GM18873 (cell line): ENCODE results near the gene ATP5PF.
"Not testable (repeated sequence)": the region's sequence is repeated elsewhere in the genome, so short reads cannot be mapped to it uniquely, and the experiment has no call there.

ENCODE experiments used
- ATAC-seq: cut with Tn5 transposase; IDR thresholded peaks from one replicate; pipeline ENCODE4 v1.9.1; 2021; ENCODE audit warnings: mild to moderate bottlenecking, moderate library complexity, moderate number of reproducible peaks; ENCODE audit not compliant: unreplicated experiment, low FRiP score

ATP5PF gene

GRCh38 chr21:25732091-25732760 lies 2.5 kb downstream of the ATP5PF start:
- no peak for ATAC-seq

- no peak for ATAC-seq
Measured at GRCh38 chr21:25722631-25723030, 12.1 kb downstream of the ATP5PF start.

DNA sequence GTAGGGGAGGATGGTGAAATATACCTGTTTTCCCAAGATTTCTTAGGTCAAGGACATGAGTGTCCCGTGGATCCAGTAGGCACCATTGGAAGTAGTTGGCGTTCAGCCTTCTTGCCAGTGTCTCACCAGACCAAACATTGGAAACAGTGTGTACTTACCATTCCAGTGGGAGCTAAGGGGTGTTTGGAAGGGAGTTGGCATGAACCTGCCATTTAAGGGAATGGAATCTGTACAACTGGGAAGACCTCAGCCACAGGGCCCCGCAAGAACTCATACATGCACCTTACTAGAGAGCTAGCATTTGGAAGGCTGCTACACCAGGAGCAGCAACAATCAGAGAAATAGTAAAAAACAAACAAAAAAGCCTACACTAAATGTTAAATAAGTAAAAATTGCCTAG lies 12.7 kb downstream of the ATP5PF start:
- no peak for ATAC-seq

DNA sequence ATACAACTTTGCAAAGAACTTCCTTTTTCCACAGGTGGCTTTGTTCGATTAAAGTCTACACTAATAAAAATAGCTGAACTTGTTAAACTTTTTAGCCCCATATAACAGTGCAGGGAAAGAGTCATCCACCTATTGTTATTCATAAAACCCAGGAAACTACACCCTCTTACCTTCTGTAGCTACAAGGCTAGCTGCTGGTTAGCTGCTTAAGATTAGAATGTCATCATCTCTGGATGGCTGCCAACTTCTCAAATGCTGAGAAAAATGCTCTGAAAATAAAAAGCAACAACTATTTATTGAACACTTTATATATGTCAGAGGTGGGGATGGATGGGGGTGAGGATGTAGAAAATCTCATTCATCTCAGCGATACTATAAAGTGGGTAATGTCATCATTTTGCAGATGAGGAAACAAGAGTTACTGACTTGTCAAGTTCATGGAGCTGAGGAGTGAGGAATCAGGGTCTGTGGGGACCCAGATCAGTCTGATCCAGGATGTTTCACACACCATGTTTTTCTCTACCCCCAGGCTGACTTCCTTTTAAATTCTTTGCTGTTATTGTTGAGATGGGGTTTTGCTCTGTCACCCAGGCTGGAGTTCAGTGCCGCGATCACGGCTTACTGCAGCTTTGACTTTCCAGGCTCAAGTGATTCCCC lies 17.1 kb downstream of the ATP5PF start:
- ATAC-seq: no peak

GRCh38 chr21:25714066-25714465 lies 20.6 kb downstream of the ATP5PF start:
- not testable (repeated sequence) for ATAC-seq

- no peak for ATAC-seq
Measured at GRCh38 chr21:25710550-25710949, 24.2 kb downstream of the ATP5PF start.

DNA sequence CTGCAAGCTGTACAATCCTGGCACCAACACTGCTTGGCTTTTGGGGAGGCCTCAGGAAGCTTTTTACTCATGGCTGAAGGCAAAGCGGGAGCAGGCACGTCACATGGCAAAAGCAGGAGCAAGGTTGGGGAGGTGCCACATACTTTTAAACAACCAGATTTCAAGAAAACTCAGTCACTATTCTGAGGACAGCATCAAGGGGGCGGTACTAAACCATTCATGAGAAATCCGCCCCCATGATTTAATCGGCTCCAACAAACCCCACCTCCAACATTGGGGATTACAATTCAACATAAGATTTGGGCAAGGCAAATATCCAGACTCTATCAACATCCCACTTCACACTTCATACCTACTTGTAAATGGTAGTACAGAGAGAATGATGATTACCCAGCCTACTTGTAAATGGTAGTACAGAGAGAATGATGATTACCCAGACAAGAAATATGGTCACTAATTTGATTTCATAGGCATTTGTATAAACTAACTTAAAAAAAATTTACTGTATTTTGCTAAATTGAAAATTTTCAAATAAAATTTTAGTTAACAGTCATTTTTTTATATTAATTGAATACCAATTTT lies 24.9 kb downstream of the ATP5PF start:
- no peak for ATAC-seq

GRCh38 chr21:25708467-25709065 lies 26.1 kb downstream of the ATP5PF start:
- ATAC-seq: no peak

- no peak for ATAC-seq
Measured at GRCh38 chr21:25701529-25701928, 33.2 kb downstream of the ATP5PF start.

DNA sequence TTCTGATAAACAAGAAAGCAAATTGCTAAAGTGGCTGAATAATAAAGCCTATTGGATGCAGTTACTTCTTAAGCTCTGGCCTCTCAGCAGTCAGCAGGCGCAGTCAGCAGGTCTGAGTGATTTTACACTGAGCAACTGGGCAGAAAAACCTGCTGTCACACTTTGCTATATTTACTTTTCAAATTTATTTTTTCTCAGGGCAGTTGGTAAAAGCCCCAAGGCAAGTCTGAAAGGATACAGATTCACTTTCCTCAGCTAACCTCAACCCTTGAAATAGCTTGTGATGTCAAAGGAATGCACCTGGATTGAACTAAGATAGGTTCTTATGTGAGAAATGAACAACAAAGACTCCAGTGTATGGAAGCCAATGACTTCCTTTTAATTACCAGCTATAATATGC lies 34.0 kb downstream of the ATP5PF start:
- no peak for ATAC-seq

DNA sequence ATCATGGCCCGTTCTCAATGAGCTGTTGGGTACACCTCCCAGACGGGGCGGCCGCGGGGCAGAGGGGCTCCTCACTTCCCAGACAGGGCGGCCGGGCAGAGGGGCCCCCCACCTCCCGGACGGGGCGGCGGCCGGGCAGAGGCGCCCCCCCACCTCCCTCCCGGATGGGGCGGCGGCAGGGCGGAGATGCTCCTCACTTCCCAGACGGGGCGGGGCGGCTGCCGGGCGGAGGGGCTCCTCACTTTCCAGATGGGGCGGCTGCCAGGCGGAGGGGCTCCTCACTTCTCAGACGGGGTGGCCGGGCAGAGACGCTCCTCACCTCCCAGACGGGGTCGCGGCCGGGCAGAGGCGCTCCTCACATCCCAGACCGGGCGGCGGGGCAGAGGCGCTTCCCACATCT lies 39.2 kb downstream of the ATP5PF start:
- ATAC-seq: not testable (repeated sequence)

DNA sequence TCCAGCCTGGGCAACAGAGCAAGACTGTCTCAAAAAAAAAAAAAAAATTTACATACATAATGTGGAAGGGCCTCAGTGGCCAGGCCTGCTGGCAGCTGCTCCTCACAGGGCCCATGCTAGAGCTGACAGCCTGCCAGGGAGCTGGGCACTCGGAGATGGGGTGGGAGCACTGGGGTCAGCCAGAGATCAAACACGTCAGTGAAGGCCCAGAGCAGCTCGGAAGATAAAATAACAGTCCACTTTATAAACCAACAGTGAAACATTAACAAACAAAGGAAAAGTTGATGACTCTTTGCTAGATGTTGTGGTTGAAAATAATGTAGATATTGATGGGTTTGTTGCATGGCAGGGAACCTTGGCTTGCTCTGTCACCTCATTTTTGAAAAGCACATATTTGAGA lies 42.7 kb downstream of the ATP5PF start:
- no peak for ATAC-seq

DNA sequence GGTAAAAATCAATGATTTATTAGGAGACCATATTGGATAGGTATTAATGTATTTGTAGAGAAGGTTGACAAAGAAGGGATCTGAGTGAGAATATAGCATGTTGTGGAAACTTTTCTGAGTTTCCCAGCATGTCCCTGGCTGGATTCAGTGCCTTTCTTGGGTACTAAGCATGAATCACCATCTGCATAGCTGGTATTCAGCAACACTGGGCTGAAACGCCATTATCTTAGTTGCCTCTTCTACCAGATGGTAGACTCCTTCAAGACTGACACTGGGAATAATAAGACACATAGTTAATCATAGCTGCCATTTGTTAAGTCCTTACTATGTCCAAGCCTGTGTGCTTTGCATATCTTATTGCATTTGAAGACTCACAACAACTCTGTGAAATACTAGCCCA lies 45.5 kb downstream of the ATP5PF start:
- ATAC-seq: no peak

DNA sequence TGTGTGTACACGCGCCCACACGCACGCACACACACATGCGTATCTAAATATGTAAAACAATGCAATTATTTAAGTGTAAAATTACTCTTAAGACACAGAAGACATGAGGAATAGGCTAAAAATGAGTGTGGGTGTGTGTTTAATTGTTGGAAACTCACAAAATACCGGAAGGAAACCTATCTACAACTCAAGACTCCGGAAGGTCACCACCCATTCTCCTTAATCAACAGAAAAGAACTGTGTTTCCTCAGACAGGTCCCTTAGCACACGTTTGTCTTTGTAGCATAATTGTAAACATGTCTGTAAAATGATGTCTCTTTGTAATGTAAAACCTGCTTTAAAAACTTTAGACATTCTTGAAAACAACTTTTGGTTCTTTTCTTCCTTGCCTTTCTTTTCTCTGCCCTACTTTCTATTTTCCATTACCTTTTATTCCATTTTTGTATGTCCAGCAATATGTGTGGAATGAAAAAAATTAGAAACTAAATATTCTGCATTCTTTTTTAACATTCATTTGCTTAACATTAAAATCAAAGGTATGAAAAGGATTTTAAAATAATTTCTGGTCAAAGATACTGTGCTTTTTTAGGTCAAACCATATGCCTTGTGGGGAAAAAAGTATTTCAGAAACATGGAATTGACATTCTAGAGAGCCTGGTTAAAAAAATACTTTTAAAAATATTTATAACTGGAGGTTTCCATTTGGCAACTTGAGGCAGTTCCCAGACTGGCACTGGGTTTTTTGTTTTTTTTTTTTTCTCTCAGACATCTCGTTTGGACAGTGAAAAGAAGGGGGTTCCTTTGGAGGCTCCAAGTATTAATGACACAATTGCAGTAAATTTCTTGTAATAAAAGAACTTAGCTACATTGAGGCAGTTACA lies 46.2 kb downstream of the ATP5PF start:
- no peak for ATAC-seq

- no peak for ATAC-seq
Measured at GRCh38 chr21:25687787-25688186, 46.9 kb downstream of the ATP5PF start.

- no peak for ATAC-seq
Measured at GRCh38 chr21:25682382-25682781, 52.3 kb downstream of the ATP5PF start.

DNA sequence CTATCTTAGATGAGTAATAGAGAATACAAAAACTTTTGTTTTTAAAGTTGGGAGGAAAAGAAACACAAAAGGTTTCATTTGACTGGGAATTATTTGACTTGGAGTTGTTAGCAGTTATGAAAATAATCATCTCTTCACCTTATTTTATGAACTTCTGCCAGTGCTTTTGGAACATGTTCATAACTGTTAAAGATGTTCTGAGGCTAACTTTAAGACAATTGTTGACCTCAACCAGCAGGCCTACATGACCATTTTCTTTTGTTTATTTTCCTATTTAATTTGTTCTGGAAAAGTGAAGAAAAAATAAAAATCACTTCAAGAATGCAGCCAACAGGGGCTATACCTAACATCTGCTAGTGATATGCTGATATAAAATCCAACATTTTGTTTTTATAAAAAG lies 58.3 kb downstream of the ATP5PF start:
- no peak for ATAC-seq
